Thyroid gland (tissue), 4 donors: ENCODE results near the gene GHITM.

ENCODE experiments used
- POLR2A ChIP-seq, 2 donors: fragments of 450-650 bp; IDR thresholded peaks; one replicate each; pipeline ENCODE4 v1.6.1; 2017; ENCODE audit warnings: antibody characterized with exemption in 2 of 2, mild to moderate bottlenecking in 2 of 2, moderate library complexity in 1 of 2
- TF ChIP-seq, protein P1 (sequence below), 6 experiments: fragments of 200-600 bp in 3 of 6; fragments of 450-650 bp in 3 of 6; sonication (generic) in 3 of 6; IDR thresholded peaks; one replicate each; pipeline ENCODE4 v1.5.1; 2016 to 2019; ENCODE audit warnings: antibody characterized with exemption in 6 of 6, mild to moderate bottlenecking in 2 of 6, inconsistent platforms in 1 of 6, moderate library complexity in 1 of 6

GRCh38 chr10:84095811-84096497, 43.4 kb upstream of the GHITM start:
- TF ChIP-seq, protein P1, sequence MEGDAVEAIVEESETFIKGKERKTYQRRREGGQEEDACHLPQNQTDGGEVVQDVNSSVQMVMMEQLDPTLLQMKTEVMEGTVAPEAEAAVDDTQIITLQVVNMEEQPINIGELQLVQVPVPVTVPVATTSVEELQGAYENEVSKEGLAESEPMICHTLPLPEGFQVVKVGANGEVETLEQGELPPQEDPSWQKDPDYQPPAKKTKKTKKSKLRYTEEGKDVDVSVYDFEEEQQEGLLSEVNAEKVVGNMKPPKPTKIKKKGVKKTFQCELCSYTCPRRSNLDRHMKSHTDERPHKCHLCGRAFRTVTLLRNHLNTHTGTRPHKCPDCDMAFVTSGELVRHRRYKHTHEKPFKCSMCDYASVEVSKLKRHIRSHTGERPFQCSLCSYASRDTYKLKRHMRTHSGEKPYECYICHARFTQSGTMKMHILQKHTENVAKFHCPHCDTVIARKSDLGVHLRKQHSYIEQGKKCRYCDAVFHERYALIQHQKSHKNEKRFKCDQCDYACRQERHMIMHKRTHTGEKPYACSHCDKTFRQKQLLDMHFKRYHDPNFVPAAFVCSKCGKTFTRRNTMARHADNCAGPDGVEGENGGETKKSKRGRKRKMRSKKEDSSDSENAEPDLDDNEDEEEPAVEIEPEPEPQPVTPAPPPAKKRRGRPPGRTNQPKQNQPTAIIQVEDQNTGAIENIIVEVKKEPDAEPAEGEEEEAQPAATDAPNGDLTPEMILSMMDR (IDR thresholded peaks at IDR 0.05): no peak
- no peak for TF ChIP-seq POLR2A (IDR thresholded peaks at IDR 0.05)
